HS-5 (cell line): ENCODE results near the gene CD1B.
"Not testable (repeated sequence)": the region's sequence is repeated elsewhere in the genome, so short reads cannot be mapped to it uniquely, and the experiment has no call there.

Experiments
- DNase-seq: peaks from one replicate; pipeline ENCODE4 v3.0.0-alpha.2; 2012; ENCODE audit warnings: low read depth

CD1B gene

GRCh38 chr1:158328426-158328825, 2.9 kb downstream of the CD1B start:
- DNase-seq = no peak

- DNase-seq = no peak
These were observed 3.9 kb downstream of the CD1B start for GRCh38 chr1:158327481-158327880.

GRCh38 chr1:158324395-158324794, 6.9 kb downstream of the CD1B start:
- no peak for DNase-seq

GRCh38 chr1:158323866-158324265, 7.5 kb downstream of the CD1B start:
- no peak for DNase-seq

- no peak for DNase-seq
These were observed 20.3 kb downstream of the CD1B start for GRCh38 chr1:158311066-158311465.

GRCh38 chr1:158310623-158311022, 20.7 kb downstream of the CD1B start:
- no peak for DNase-seq

- DNase-seq = no peak
These were observed 35.5 kb downstream of the CD1B start for GRCh38 chr1:158295791-158296190.

- DNase-seq = no peak
These were observed 40.9 kb downstream of the CD1B start for GRCh38 chr1:158290321-158290844.

GRCh38 chr1:158289811-158290210, 41.5 kb downstream of the CD1B start, which contains the start of gene CD1C:
CD1C (plus strand) TSS chr1:158289923; CDS start chr1:158290065, 142 bp downstream.
- DNase-seq = no peak

GRCh38 chr1:158286941-158287346, 44.4 kb downstream of the CD1B start:
- DNase-seq = no peak

GRCh38 chr1:158286487-158286886, 44.8 kb downstream of the CD1B start:
- DNase-seq = no peak

- DNase-seq = no peak
These were observed 45.5 kb downstream of the CD1B start for GRCh38 chr1:158285756-158286241.

GRCh38 chr1:158283965-158284364, 47.4 kb downstream of the CD1B start:
- no peak for DNase-seq

- not testable (repeated sequence) for DNase-seq
These were observed 48.9 kb downstream of the CD1B start for GRCh38 chr1:158282421-158282820.
